Cardiac muscle cell (in vitro differentiated cells and primary cell): ENCODE results near the gene P2RY11. TPM values are rescaled to one million over a fixed set of nuclear protein-coding genes. Genes with fewer than 3 reads are reported as not detected.
A peak's percentile ranks its signal among the peaks of the same experiment; 100 is the strongest.

Experiments
- DNase-seq, 2 donors: peaks; one replicate each; pipeline versions ENCODE4 v3.0.0 to v3.0.0-alpha.2; 2010 to 2017; ENCODE audit warnings: low read depth in 1 of 2, low spot score in 1 of 2
- H3K27ac ChIP-seq: fragments of 200-600 bp; sonication (generic); 2 replicates; pipeline ENCODE4 v1.5.1; 2016
- H3K27me3 ChIP-seq: fragments of 200-600 bp; sonication (generic); 2 replicates; pipeline ENCODE4 v1.6.0; 2016; ENCODE audit warnings: control low read depth
- H3K36me3 ChIP-seq: fragments of 200-600 bp; sonication (generic); 2 replicates; pipeline ENCODE4 v1.5.1; 2016; ENCODE audit warnings: control low read depth
- H3K4me1 ChIP-seq: fragments of 200-600 bp; sonication (generic); 2 replicates; pipeline ENCODE4 v1.8.1; 2017; ENCODE audit warnings: low read depth, mild to moderate bottlenecking, mixed run types
- H3K4me3 ChIP-seq: fragments of 200-600 bp; sonication (generic); 2 replicates; pipeline ENCODE4 v1.5.1; 2016; ENCODE audit warnings: mild to moderate bottlenecking
- H3K9me3 ChIP-seq: fragments of 200-600 bp; sonication (generic); 2 replicates; pipeline ENCODE4 v1.5.1; 2017; ENCODE audit warnings: low read depth, mild to moderate bottlenecking, control low read depth
- CTCF ChIP-seq: IDR thresholded peaks from 2 replicates; pipeline ENCODE4 v1.5.1; 2012; ENCODE audit warnings: low read depth, mild to moderate bottlenecking, low read length
- polyA plus RNA-seq: library from polyadenylated mRNA; unstranded; fragments of >200 nt; fragmentation: Nextera tagmentation; extraction: Ambion mirVana; gene quantifications from 2 replicates; pipeline ENCODE4 v1.2.1, GENCODE V29; 2016
- total RNA-seq: library from RNA; depleted of rRNA; stranded (reverse); fragments of >200 nt; gene quantifications from 2 replicates; pipeline ENCODE4 v1.2.3, GENCODE V29; 2016

The P2RY11 gene
- total and polyA plus RNA-seq, 2 experiments from 2014 or later: 13.7 to 14.1 TPM

- Histone ChIP-seq H3K9me3 (no peaks in the 10 kb centered on the region), H3K4me3 (no peak overlapping the region), H3K27ac (peak overlapping the region; percentile 15)
Observed at GRCh38 chr19:10104665-10105508, 6.6 kb upstream of the P2RY11 start.

GRCh38 chr19:10105509-10106099, 5.9 kb upstream of the P2RY11 start:
- Histone ChIP-seq H3K27me3 (no peaks in the 10 kb centered on the region), H3K27ac (no peak overlapping the region), H3K4me1 (peaks cover 5% of the 10 kb centered on the region), H3K36me3 (peaks cover 23% of the 10 kb centered on the region), H3K4me3 (no peak overlapping the region), H3K9me3 (no peaks in the 10 kb centered on the region)
- no peak for TF ChIP-seq CTCF
- DNase-seq: no peak

More at GRCh38 chr19:10104665-10105508, 6.6 kb upstream of the P2RY11 start:
- DNase-seq: no peak
- TF ChIP-seq CTCF: no peak
- Histone ChIP-seq H3K27me3 (no peaks in the 10 kb centered on the region), H3K4me1 (peaks cover 5% of the 10 kb centered on the region), H3K36me3 (peaks cover 16% of the 10 kb centered on the region)

GRCh38 chr19:10106100-10106936, 5.2 kb upstream of the P2RY11 start, which contains the start of gene PPAN:
Gene PPAN (plus strand): TSS chr19:10106362. CDS start chr19:10106395, 33 bp downstream.
- Histone ChIP-seq H3K27me3 (no peaks in the 10 kb centered on the region), H3K36me3 (peaks cover 30% of the 10 kb centered on the region), H3K27ac (peak within 1 kb of the TSS; percentile 78), H3K9me3 (no peaks in the 10 kb centered on the region), H3K4me1 (peaks cover 5% of the 10 kb centered on the region), H3K4me3 (peak within 1 kb of the TSS; percentile 74)
- no peak for TF ChIP-seq CTCF
- DNase-seq: peak; percentile 99 to 100

GRCh38 chr19:10107254-10107653, 4.2 kb upstream of the P2RY11 start:
- Histone ChIP-seq H3K4me3 (peak overlapping the region; percentile 74), H3K27me3 (no peaks in the 10 kb centered on the region), H3K36me3 (peaks cover 32% of the 10 kb centered on the region), H3K9me3 (no peaks in the 10 kb centered on the region), H3K27ac (no peak overlapping the region), H3K4me1 (peaks cover 5% of the 10 kb centered on the region)
- no peak for TF ChIP-seq CTCF
- DNase-seq: no peak

GRCh38 chr19:10107817-10108367, 3.6 kb upstream of the P2RY11 start:
- no peak for TF ChIP-seq CTCF
- no peaks in the 10 kb centered on the region for H3K27me3 ChIP-seq
- peaks cover 5% of the 10 kb centered on the region for H3K4me1 ChIP-seq
- H3K4me3 ChIP-seq: no peak overlapping the region
- DNase-seq: no peak
- H3K9me3 ChIP-seq: no peaks in the 10 kb centered on the region
- peaks cover 32% of the 10 kb centered on the region for H3K36me3 ChIP-seq
- no peak overlapping the region for H3K27ac ChIP-seq
